Mesodermal cell (in vitro differentiated cells): ENCODE data around the gene MAP1S.
"Not testable (repeated sequence)": the region's sequence is repeated elsewhere in the genome, so short reads cannot be mapped to it uniquely, and the experiment has no call there.

ENCODE experiments used
- H3K27ac ChIP-seq: 2 replicates; pipeline ENCODE4 v1.7.0; 2013; ENCODE audit warnings: mild to moderate bottlenecking, low read depth, low read length, moderate library complexity; ENCODE audit not compliant: severe bottlenecking
- H3K36me3 ChIP-seq: 2 replicates; pipeline ENCODE4 v1.7.1; 2013; ENCODE audit warnings: mild to moderate bottlenecking, low read length, moderate library complexity; ENCODE audit not compliant: control insufficient read depth, insufficient read depth
- H3K4me1 ChIP-seq: one replicate; pipeline ENCODE4 v1.7.1; 2013; ENCODE audit warnings: mild to moderate bottlenecking, low read length; ENCODE audit not compliant: insufficient read depth, control insufficient read depth, poor library complexity, severe bottlenecking
- H3K4me3 ChIP-seq: 2 replicates; pipeline ENCODE4 v1.7.0; 2013; ENCODE audit warnings: low read length, control low read depth, mild to moderate bottlenecking; ENCODE audit not compliant: insufficient read depth, poor library complexity, severe bottlenecking; ENCODE audit errors: extremely low read depth
- H3K9me3 ChIP-seq: 2 replicates; pipeline ENCODE4 v1.7.1; 2013; ENCODE audit warnings: mild to moderate bottlenecking, low read length, moderate library complexity; ENCODE audit not compliant: control insufficient read depth
- whole genome bisulfite sequencing, 2 experiments: methylation state at CpG; one replicate each; pipeline ENCODE4 v1.1.5; 2013; ENCODE audit warnings: missing lambda C conversion rate in 2 of 2; ENCODE audit not compliant: insufficient coverage in 2 of 2; 5-methylcytosine and 5-hydroxymethylcytosine counted together

Gene MAP1S

DNA sequence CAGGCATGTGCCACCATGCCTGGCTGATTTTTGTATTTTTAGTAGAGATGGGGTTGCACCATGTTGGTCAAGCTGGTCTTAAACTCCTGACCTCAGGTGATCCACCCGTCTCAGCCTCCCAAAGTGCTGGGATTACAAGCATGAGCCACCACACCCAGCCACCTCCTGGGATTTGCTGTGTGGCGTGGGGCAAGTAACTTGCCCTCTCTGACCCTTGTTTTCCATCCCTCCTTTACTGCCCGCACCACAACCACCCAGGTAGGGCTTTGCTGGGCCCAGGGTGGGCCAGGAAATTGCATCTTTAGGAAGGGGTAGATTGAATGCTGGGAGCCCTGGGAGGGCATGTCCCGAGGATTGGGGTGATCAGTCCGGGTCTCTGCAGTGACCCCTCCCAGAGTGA, 64.4 kb downstream of the MAP1S start:
- not testable (repeated sequence) for H3K4me3 ChIP-seq, H3K9me3 ChIP-seq, H3K27ac ChIP-seq, H3K36me3 ChIP-seq, H3K4me1 ChIP-seq
- 92 to 93% methylated on average over 2 to 3 of the region's 5 CpGs for WGBS, 2 experiments
